GM12864 (cell line): Measurements from ENCODE around the gene ASIC2.

Experiments used
- DNase-seq: peaks from one replicate; pipeline ENCODE4 v3.0.0-alpha.2; 2011; ENCODE audit warnings: low read depth
- H3K4me3 ChIP-seq: 2 replicates; pipeline ENCODE4 v1.5.1; 2011; ENCODE audit warnings: mild to moderate bottlenecking, low read depth, low read length, control low read depth
- CTCF ChIP-seq: IDR thresholded peaks from 2 replicates; pipeline ENCODE4 v1.5.1; 2011; ENCODE audit warnings: low read depth, mild to moderate bottlenecking, moderate library complexity, low read length, control low read depth, inconsistent platforms; ENCODE audit errors: missing control alignments

Gene ASIC2

GRCh38 chr17:33292981-33293867 lies at the start of gene ASIC2:
Gene ASIC2 (minus strand): TSS chr17:33293295.
- no peak within 1 kb of the TSS for H3K4me3 ChIP-seq
- no peak for DNase-seq
- TF ChIP-seq CTCF = no peak

GRCh38 chr17:33342025-33342424 lies 48.9 kb upstream of the ASIC2 start:
- TF ChIP-seq CTCF = no peak
- no peak for DNase-seq
- no peak overlapping the region for H3K4me3 ChIP-seq

- H3K4me3 ChIP-seq = no peak overlapping the region
- DNase-seq = no peak
- no peak for TF ChIP-seq CTCF
Observed at GRCh38 chr17:33338242-33338641, 45.1 kb upstream of the ASIC2 start.

- TF ChIP-seq CTCF = peak; percentile 25
- H3K4me3 ChIP-seq = no peak overlapping the region
- no peak for DNase-seq
Observed at GRCh38 chr17:33335491-33336173, 42.5 kb upstream of the ASIC2 start.

GRCh38 chr17:33334703-33335102 lies 41.6 kb upstream of the ASIC2 start:
- TF ChIP-seq CTCF = no peak
- DNase-seq = no peak
- H3K4me3 ChIP-seq = no peak overlapping the region

- DNase-seq = no peak
- H3K4me3 ChIP-seq = no peak overlapping the region
- TF ChIP-seq CTCF = no peak
Observed at GRCh38 chr17:33330877-33331276, 37.8 kb upstream of the ASIC2 start.
